NB4 (cell line): ENCODE data around the gene PARD6B.

Experiments
- CTCF ChIP-seq: IDR thresholded peaks from one replicate; pipeline ENCODE4 v1.5.1; 2012; ENCODE audit warnings: low read depth, low read length
- MYC ChIP-seq: IDR thresholded peaks from 2 replicates; pipeline ENCODE4 v1.6.1; 2011; ENCODE audit warnings: low read depth, low read length
- POLR2A ChIP-seq: IDR thresholded peaks from 2 replicates; pipeline ENCODE4 v1.6.1; 2011; ENCODE audit warnings: mild to moderate bottlenecking; ENCODE audit not compliant: insufficient read length; ENCODE audit errors: extremely low read depth

GRCh38 chr20:50794846-50795634 lies 63.7 kb downstream of the PARD6B start, which contains the start of gene BCAS4:
- TF ChIP-seq CTCF (peak; percentile 79), POLR2A (no peak), MYC (no peak; the same call in 1 of the 2 replicates)
